NCI-H146 treated with DMSO at 0.1 percent for 48 hours (cell line): ENCODE data around the gene SPSB1.

Experiments used
- DNase-seq: peaks from one replicate; lab custom pipeline; 2025; ENCODE audit not compliant: unreplicated experiment; lab: John Stamatoyannopoulos, UW

SPSB1 gene

DNA sequence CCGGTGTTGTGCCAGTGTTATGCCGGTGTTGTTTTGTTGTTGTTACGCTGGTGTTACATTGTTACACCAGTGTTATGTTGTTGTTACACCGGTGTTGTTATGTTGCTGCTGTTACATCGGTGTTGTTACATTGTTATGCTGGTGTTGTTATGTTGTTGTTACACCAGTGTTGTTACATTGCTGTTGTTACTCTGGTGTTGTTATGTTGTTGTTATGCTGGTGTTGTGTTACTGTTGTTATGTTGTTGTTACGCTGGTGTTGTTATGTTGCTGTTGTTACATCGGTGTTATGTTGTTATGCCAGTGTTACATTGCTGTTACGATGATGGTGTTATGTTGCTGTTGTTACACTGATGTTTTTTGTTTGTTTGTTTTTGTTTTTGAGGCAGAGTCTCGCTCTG, 34.1 kb upstream of the SPSB1 start:
- DNase-seq: no peak

DNA sequence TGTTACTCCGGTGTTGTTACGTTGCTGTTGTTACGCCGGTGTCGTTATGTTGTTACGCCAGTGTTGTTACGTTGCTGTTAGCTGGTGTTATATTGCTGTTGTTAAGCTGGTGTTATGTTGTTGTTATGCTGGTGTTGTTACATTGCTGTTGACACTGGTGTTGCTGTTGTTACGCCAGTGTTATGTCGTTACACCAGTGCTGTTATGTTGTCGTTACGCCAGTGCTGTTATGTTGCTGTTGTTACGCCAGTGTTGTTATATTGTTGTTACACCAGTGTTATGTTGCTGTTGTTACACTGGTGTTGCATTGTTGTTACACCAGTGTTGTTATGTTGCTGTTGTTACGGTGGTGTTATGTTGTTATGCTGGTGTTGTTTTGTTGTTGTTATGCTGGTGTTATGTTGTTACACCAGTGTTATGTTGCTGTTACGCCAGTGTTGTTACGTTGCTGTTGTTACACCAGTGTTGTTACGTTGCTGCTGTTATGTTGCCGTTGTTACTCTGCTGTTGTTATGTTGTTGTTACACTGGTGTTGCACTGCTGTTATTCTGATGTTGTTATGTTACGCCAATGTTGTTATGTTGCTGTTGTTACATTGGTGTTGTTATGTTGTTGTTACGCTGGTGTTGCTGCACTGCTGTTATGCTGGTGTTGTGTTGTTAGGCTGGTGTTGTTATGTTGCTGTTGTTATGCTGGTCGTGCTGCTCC, 32.5 kb upstream of the SPSB1 start:
- DNase-seq: no peak

DNA sequence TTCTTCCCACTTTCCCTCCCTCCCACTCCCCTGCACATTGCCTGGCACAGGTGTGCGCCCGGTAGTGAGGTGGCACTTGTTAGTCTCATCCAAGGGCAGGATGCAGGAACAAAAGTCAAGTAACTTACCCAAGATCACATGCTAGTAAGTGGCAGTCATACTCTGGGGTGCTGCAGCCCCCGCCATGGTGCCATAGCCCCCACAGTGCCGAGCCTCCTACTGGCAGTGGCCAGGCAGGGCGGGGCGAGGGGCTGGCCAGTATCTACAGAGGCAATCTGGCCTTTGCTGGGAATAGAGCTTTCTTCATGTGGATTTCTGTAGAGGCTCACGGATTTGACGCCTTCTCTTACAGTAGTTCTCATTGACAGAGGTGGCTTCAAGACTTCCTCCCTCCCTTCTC, 31.2 kb upstream of the SPSB1 start:
- no peak for DNase-seq

DNA sequence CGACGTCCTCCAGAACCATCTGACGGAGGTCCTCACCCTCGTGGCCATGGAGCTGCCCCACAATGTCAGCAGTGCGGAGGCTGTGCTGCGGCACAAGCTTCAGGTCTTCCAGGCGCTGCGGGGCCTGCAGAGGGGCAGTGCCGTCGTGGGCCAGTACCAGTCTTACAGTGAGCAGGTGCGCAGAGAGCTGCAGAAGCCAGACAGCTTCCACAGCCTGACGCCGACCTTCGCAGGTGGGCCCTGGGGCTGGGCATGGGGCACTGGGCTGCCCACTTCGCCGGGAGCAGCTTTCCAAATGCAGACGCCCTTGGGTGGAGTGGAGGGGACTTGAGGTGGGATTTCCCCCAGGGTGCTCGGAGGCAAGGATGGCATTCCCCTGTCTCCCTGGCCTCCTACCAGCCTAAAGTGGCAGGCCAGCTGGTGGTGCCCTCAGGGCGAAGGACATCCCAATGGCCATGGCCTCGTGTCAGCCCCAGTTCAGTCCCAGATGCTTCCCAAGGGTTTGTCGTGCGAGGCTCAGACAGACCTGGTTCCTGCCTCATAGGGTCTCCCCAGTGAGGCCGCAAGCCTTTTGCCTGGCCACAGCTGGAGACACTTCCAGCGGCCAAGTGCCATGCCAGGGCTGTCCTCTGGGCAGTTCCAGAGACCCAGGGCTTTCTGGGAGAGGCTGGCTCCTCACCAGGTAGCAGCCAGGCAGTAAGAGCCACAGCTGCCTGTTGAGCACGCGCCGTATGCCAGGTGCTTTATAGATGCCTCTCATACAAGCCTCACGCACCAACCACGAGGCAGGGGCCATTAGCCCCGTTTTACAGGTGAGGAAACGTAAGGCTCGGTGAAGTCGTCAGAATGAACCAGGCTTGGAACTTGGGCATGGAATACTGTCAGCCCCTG, 30.4 kb upstream of the SPSB1 start:
- no peak for DNase-seq

DNA sequence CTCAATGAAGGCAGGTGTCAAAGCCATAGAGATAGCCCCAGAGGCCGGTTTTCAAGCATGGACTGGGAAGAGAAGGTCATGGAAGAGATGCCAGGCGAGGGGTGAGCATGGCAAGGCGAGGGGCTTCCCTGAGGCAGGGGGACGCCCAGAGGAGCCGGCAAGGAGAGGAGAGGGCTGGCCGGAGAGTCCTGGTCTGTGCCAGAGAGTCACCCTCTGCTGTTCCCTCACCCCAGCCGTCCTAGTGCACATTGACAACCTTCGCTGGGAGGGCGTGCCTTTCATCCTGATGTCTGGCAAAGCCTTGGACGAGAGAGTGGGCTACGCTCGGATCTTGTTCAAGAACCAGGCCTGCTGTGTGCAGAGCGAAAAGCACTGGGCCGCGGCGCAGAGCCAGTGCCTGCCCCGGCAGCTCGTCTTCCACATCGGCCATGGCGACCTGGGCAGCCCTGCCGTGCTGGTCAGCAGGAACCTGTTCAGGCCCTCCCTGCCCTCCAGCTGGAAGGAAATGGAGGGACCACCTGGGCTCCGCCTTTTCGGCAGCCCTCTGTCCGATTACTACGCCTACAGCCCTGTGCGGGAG, 29.3 kb upstream of the SPSB1 start:
- no peak for DNase-seq

DNA sequence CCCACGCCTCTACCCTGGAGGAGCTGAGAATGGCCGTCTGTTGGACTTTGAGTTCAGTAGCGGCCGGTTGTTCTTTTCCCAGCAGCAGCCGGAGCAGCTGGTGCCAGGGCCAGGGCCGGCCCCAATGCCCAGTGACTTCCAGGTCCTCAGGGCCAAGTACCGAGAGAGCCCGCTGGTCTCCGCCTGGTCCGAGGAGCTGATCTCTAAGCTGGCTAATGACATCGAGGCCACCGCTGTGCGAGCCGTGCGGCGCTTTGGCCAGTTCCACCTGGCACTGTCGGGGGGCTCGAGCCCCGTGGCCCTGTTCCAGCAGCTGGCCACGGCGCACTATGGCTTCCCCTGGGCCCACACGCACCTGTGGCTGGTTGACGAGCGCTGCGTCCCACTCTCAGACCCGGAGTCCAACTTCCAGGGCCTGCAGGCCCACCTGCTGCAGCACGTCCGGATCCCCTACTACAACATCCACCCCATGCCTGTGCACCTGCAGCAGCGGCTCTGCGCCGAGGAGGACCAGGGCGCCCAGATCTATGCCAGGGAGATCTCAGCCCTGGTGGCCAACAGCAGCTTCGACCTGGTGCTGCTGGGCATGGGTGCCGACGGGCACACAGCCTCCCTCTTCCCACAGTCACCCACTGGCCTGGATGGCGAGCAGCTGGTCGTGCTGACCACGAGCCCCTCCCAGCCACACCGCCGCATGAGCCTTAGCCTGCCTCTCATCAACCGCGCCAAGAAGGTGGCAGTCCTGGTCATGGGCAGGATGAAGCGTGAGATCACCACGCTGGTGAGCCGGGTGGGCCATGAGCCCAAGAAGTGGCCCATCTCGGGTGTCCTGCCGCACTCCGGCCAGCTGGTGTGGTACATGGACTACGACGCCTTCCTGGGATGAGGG, 28.5 kb upstream of the SPSB1 start:
- no peak for DNase-seq

DNA sequence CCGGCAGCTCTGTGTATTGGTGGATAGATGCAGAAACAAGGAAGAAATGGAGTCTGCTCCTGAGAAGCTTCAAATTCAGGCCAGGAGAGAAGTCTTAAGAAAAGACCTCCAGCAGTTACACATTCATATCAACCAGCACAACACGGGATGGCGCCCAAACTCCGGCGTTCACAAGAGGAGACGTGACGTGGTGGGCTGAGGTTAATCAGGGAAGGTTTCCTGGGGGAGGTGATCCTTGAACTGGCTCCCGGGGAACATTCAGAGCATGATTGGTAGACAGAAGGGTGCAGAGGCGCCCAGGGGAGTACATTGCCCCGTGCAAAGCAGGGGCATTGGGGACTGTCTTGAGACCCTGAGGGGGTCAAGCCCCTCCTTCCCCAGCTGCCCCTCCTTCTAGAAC, 27.7 kb upstream of the SPSB1 start:
- no peak for DNase-seq

DNA sequence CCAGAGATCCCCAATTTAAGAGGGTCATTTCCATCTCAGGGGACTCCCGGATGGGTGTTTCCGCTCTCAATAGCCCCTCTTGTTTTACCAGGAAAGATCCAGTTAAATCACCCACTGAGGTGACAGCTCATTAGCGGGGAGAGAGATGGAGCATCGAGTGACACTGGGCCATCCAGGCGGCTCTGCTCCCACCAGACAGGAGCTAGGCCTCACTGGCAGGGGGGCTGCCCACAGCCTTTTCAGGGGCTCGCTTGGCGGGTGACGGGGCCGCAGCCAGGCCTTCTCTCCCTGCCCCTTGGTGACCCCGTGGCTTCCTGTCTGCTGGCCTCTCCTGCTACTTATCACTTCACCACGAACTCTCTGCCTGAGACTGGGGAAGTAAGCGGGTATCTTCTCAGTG, 26.7 kb upstream of the SPSB1 start:
- no peak for DNase-seq

DNA sequence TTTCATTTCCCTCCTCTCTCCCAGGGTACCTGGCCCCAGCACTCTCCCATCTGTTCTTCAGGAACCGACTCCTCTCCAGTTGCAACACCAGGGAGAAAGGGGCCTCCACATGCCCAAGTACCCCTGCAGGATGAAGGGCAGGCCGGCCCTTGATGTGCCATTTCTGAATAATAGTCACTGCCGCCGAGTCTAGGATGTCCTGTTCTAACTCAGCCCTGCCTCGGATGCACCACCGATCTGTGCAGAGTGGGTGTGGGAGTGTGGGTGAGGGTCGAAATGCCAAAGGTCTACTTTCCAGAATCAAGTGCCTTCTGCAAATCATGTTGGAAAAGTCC, 25.4 kb upstream of the SPSB1 start:
- DNase-seq: no peak

DNA sequence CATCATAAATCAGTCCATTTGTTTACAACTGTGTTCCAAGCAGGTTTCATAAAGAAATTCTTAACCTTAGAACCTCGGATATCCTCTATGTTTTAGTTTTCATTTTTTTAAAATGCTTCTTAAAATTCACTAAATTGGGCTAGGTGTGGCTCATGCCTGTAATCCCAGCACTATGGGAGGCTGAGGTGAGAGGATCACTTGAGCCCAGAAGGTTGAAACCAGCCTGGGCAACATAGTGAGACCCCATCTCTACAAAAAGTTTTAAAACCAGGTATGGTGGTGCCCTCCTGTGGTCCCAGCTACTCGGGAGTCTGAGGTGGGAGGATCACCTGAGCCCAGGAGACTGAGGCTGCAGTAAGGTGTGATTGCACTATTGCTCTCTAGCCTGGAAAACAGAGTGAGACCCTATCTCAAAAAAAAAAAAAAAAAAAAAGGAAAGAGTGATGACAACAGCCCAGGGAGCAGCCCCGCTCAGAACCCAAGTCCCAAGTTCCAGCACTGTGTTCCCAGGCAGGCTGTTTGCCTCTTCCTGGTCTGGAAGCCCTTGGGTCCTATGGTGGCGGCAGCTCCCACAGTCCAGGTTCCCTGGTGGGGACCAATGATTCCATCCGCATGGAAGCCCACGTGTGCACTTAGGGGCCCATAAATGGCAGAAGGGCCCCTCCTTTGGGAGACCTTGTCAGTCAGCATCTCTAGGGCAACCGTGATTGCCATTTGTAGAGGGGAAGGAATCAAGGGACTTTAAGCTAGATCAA, 24.7 kb upstream of the SPSB1 start:
- no peak for DNase-seq

DNA sequence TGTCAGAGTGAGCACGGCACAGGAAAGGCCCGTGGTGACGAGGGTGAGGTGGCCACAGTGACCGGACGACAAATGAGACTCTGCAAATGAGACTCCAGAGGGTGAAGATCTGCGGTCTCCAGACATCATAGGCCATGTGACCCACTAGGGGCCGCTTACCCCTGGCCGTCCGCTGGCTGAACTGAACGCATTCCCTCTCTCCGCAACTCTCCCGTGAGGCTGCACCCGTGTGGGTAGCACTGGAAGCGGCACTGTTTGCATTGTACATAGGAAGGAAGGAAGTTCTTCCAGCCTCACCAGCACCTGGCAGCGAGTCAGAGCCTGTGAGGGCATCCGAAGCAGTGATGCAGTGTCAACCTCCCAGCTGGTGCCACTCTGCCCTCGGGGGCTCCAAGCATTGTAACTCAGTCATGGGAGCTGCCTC, 23.6 kb upstream of the SPSB1 start:
- DNase-seq: no peak

DNA sequence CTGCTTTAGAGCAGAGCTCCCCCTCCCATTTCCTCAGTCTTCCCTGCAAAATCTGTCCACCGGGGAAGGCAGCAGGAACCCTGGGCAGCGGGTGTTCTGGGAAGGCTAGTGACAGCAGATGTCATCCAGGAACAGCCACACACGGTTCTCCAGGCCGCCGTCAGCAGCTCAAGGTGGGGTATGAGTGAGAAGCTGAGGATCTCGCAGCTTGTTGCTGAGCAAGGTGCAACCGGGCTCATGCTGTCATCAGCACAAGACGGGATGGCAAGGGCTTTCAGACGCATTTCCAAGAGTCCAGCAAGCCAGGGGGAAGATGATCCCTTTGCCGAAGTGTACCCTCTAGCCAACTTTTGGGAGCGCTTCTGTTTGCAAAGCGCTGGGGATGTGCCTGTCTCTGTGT, 23.0 kb upstream of the SPSB1 start:
- DNase-seq: no peak

DNA sequence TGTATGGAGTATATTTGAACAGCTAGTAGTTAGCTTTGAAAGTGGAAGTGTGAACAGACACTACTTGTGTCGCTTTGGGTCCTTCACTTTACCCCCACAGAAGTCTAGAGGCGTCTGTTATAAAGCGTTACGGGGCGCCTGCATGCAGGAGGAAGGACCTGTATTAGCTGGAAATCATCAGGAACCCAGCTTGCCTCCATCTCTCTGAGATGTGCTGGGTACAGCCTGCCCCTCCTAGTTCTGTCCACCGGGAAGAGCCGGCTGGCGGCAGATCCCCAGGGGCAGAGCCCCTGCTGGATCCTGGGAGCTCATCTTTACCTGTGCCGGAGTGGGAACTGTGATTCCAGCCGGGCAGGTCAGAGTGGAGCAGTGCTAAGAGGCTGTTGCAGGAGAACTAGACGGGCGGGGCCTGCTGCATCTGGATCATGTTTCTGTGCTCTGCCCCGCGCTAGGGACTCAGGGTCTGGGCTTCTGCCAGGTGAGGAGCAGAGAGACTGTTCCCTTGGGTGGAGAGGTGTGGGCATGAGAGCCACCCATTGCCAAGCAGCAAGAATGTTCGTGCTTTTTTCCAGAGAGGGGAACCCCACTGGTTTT, 22.3 kb upstream of the SPSB1 start:
- no peak for DNase-seq

DNA sequence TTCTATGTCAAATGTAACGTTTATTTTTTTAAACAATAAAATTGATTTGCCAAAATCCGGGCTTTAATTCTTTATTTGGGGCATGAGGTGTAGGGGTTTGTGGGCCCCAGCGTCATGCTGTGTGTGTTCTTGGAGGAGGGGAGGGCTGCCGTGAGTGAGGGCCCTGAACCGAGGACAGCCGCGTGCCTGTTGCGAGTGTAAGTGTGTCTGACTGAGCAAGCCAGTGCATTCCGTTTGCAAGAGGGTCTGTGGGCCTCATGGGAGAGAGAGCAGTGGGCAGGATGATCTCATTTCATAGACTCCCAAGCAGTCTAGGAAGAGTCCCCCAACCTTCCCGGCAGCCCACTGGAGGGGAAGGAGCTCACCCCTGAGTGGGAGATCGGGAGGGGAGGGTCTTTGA, 21.4 kb upstream of the SPSB1 start:
- no peak for DNase-seq

DNA sequence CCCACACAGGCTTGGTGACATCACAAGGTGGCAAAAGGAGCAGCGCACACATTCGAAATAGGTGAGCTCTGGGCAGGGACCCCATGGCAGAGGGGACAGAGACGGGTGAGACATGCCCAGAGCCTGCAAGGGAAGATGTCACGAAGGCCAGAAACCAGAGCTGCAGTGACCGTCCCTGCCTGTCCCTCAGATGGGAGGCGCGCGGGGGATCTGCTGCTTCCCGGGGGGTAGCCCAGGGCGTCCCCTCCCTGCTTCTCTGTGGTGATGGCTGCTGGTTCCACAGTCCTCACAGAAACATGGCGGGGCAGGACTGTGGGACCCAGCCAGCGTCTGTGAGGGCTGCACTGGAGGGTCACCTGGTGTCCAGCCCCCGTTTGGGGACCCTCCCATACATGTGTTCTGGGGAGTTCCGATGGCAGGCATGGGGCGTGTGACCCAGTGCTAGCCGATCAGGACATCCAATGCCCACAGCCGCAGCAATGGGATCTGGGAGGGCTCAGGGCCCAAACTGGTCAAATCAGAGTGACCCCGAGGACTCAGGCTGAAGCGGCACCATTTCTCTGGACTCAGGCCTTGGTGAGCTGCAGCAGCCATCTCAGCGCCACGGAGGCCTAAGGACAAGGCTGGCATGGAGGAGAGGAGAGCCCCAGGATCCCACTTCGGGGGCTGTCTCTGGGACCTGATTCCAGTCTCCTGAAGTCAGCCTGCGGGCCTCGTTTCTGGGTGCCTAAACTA, 20.7 kb upstream of the SPSB1 start:
- DNase-seq: no peak

DNA sequence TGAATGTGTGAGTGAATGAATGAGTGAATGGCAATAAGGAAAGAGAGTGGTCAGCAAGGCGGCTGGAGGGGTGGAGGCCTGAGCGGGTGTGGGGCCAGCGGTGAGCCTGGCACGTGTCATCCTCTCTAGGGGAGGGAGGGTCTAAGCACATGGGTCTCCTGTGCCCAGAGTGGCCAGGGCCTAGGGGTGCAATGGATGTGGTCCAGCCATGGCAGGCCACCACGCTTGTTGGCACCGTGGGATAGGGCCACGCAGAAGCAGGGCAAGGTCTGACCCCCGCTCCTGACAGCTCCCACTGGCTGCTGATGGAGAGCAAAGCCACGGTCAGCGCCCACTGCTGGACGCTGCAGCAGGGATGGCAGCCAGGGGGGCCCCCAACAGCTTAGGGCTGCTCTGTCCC, 19.5 kb upstream of the SPSB1 start:
- no peak for DNase-seq

DNA sequence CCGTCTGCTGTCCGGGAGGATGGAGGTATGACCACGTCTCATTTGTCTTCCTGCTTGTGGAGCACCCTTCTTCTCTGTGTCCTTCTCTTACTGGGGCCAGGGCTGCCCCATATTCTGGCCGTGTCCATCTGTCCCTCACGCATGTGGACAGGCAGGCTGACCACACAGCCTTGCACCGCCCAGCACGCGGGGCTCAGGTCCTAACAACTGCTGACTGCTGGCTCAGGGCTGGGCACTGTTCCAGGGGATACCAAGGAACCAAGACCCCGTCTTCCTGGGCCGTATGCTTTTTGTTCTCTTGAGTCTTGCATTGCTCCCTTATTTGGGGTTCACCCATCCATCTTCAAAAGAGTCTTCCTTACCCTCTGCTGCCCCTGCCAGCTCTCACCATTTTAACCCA, 17.5 kb upstream of the SPSB1 start:
- no peak for DNase-seq

DNA sequence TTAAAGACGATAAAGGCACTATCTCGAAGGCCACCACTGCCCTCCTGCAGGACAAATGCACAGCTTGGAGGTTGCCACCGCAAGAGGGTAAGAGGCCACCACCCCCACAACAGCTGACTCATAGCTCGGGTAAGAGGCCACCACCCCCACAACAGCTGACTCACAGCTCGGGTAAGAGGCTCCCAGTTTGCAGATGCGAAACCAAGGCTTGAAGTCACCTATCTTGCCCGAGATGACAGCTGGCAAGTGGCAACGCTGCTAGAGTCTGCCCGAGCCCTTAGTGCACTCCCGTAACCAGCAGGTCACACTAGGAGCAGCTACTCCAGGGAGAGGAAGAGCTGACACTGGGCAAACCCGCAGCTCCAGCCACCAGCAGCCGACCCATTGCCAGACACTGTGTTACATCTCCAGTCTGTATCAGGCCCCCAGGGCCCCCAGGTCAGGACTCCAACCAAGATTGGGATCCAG, 17.1 kb upstream of the SPSB1 start:
- no peak for DNase-seq

DNA sequence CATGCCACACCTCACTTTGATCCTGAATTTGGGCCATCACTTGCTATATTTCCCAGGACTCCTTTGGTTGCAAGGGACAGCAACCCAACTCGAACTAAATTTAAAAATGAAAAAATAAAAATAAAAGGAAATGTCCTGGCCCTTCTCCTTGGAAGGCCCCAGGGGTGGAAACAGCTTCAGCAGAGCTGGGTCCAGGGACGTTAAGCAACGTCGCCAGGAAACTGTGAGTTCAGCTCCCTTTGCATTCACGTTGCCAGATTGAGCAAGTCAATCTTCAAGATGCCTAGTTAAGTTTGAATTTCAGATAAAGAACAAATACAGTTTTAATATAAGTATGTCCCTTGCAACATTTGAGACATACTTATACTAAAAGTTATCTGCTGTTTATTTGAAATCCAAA, 14.6 kb upstream of the SPSB1 start:
- no peak for DNase-seq
